T-helper 1 cell treated with Interleukin-12 subunit alpha and Interleukin-12 subunit beta and Interleukin-4 antibody, amounts not matched to agents 30 μg/mL and 1 μg/mL, for 36 hours (primary cell): Measurements from ENCODE around the gene GYPE.
"Not testable (repeated sequence)": the region's sequence is repeated elsewhere in the genome, so short reads cannot be mapped to it uniquely, and the experiment has no call there.

ENCODE experiments used
- H3K27ac Mint-ChIP-seq: one replicate; pipeline ENCODE4 v1.8.0; 2021; ENCODE audit warnings: mild to moderate bottlenecking, mixed read lengths
- H3K27me3 Mint-ChIP-seq: one replicate; pipeline ENCODE4 v1.8.0; 2021; ENCODE audit warnings: low read depth, mixed read lengths
- H3K36me3 Mint-ChIP-seq: one replicate; pipeline ENCODE4 v1.8.0; 2021; ENCODE audit warnings: low read depth, mixed read lengths
- H3K4me1 Mint-ChIP-seq: one replicate; pipeline ENCODE4 v1.8.0; 2021; ENCODE audit warnings: low read depth, mixed read lengths
- H3K4me3 Mint-ChIP-seq: one replicate; pipeline ENCODE4 v1.8.0; 2021; ENCODE audit warnings: mild to moderate bottlenecking, moderate library complexity, mixed read lengths
- H3K9me3 Mint-ChIP-seq: one replicate; pipeline ENCODE4 v1.8.0; 2021; ENCODE audit warnings: mixed read lengths

Gene GYPE

GRCh38 chr4:143888189-143888588, 17.2 kb downstream of the GYPE start:
- not testable (repeated sequence) for H3K9me3 Mint-ChIP-seq, H3K27ac Mint-ChIP-seq, H3K4me3 Mint-ChIP-seq, H3K4me1 Mint-ChIP-seq, H3K27me3 Mint-ChIP-seq, H3K36me3 Mint-ChIP-seq

- H3K4me3 Mint-ChIP-seq, H3K9me3 Mint-ChIP-seq, H3K27ac Mint-ChIP-seq, H3K36me3 Mint-ChIP-seq, H3K27me3 Mint-ChIP-seq, H3K4me1 Mint-ChIP-seq: not testable (repeated sequence)
These were observed 20.4 kb downstream of the GYPE start for GRCh38 chr4:143884965-143885364.

GRCh38 chr4:143883529-143883928, 21.8 kb downstream of the GYPE start:
- no peaks in the 10 kb centered on the region for H3K9me3 Mint-ChIP-seq
- H3K4me3 Mint-ChIP-seq: no peak overlapping the region
- no peaks in the 10 kb centered on the region for H3K36me3 Mint-ChIP-seq
- no peaks in the 10 kb centered on the region for H3K27me3 Mint-ChIP-seq
- H3K27ac Mint-ChIP-seq: no peak overlapping the region
- H3K4me1 Mint-ChIP-seq: no peaks in the 10 kb centered on the region

- no peaks in the 10 kb centered on the region for H3K36me3 Mint-ChIP-seq
- H3K9me3 Mint-ChIP-seq: no peaks in the 10 kb centered on the region
- no peak overlapping the region for H3K4me3 Mint-ChIP-seq
- no peaks in the 10 kb centered on the region for H3K4me1 Mint-ChIP-seq
- no peaks in the 10 kb centered on the region for H3K27me3 Mint-ChIP-seq
- H3K27ac Mint-ChIP-seq: no peak overlapping the region
These were observed 22.5 kb downstream of the GYPE start for GRCh38 chr4:143882892-143883291.

- H3K27me3 Mint-ChIP-seq, H3K4me3 Mint-ChIP-seq, H3K27ac Mint-ChIP-seq, H3K36me3 Mint-ChIP-seq, H3K9me3 Mint-ChIP-seq, H3K4me1 Mint-ChIP-seq: not testable (repeated sequence)
These were observed 25.8 kb downstream of the GYPE start for GRCh38 chr4:143879561-143879960.

GRCh38 chr4:143875357-143875756, 30.0 kb downstream of the GYPE start:
- H3K4me1 Mint-ChIP-seq, H3K27me3 Mint-ChIP-seq, H3K27ac Mint-ChIP-seq, H3K36me3 Mint-ChIP-seq, H3K4me3 Mint-ChIP-seq, H3K9me3 Mint-ChIP-seq: not testable (repeated sequence)

GRCh38 chr4:143870523-143871268, 34.7 kb downstream of the GYPE start:
- not testable (repeated sequence) for H3K27me3 Mint-ChIP-seq, H3K27ac Mint-ChIP-seq, H3K4me3 Mint-ChIP-seq, H3K36me3 Mint-ChIP-seq, H3K4me1 Mint-ChIP-seq, H3K9me3 Mint-ChIP-seq

GRCh38 chr4:143869925-143870324, 35.4 kb downstream of the GYPE start:
- H3K36me3 Mint-ChIP-seq, H3K27ac Mint-ChIP-seq, H3K9me3 Mint-ChIP-seq, H3K4me1 Mint-ChIP-seq, H3K4me3 Mint-ChIP-seq, H3K27me3 Mint-ChIP-seq: not testable (repeated sequence)

- H3K27me3 Mint-ChIP-seq, H3K4me3 Mint-ChIP-seq, H3K4me1 Mint-ChIP-seq, H3K36me3 Mint-ChIP-seq, H3K9me3 Mint-ChIP-seq, H3K27ac Mint-ChIP-seq: not testable (repeated sequence)
These were observed 42.6 kb downstream of the GYPE start for GRCh38 chr4:143862716-143863115.

- Mint-ChIP-seq H3K27ac (no peak overlapping the region), H3K27me3 (no peaks in the 10 kb centered on the region), H3K4me3 (no peak overlapping the region), H3K4me1 (peaks cover 5% of the 10 kb centered on the region), H3K9me3 (no peaks in the 10 kb centered on the region), H3K36me3 (no peaks in the 10 kb centered on the region)
These were observed 46.9 kb downstream of the GYPE start for GRCh38 chr4:143858456-143858855.

- H3K4me1 Mint-ChIP-seq, H3K27ac Mint-ChIP-seq, H3K36me3 Mint-ChIP-seq, H3K27me3 Mint-ChIP-seq, H3K4me3 Mint-ChIP-seq, H3K9me3 Mint-ChIP-seq: not testable (repeated sequence)
These were observed 47.7 kb downstream of the GYPE start for GRCh38 chr4:143857391-143858336.

- H3K4me1 Mint-ChIP-seq, H3K27ac Mint-ChIP-seq, H3K27me3 Mint-ChIP-seq, H3K9me3 Mint-ChIP-seq, H3K4me3 Mint-ChIP-seq, H3K36me3 Mint-ChIP-seq: not testable (repeated sequence)
These were observed 49.3 kb downstream of the GYPE start for GRCh38 chr4:143856017-143856557.

GRCh38 chr4:143854645-143855044, 50.7 kb downstream of the GYPE start:
- not testable (repeated sequence) for H3K4me3 Mint-ChIP-seq, H3K4me1 Mint-ChIP-seq, H3K27me3 Mint-ChIP-seq, H3K27ac Mint-ChIP-seq, H3K36me3 Mint-ChIP-seq, H3K9me3 Mint-ChIP-seq

GRCh38 chr4:143849296-143849695, 56.1 kb downstream of the GYPE start:
- H3K4me3 Mint-ChIP-seq, H3K27me3 Mint-ChIP-seq, H3K9me3 Mint-ChIP-seq, H3K27ac Mint-ChIP-seq, H3K36me3 Mint-ChIP-seq, H3K4me1 Mint-ChIP-seq: not testable (repeated sequence)

- H3K27ac Mint-ChIP-seq, H3K4me3 Mint-ChIP-seq, H3K27me3 Mint-ChIP-seq, H3K9me3 Mint-ChIP-seq, H3K36me3 Mint-ChIP-seq, H3K4me1 Mint-ChIP-seq: not testable (repeated sequence)
These were observed 61.9 kb downstream of the GYPE start for GRCh38 chr4:143843506-143843832.
